ENCODE measurements around the gene CCHCR1. TPM values are rescaled to one million over a fixed set of nuclear protein-coding genes. Genes with fewer than 3 reads are reported as not detected.

Gene CCHCR1
- polyA plus RNA-seq, 1 donor from 2014 or later: 19.7 TPM

- Histone ChIP-seq H2AFZ (ENCODE audit: low read depth, low read length) (no peak overlapping the region), H3K4me2 (ENCODE audit: low read length) (no peak overlapping the region), H3K9me3 (ENCODE audit: low read length) (no peaks in the 10 kb centered on the region), H3F3A (ENCODE audit: insufficient read depth, low read length, poor library complexity, severe bottlenecking) (no peaks in the 10 kb centered on the region), H3K36me3 (ENCODE audit: insufficient read depth, low read length) (no peaks in the 10 kb centered on the region), H3K79me2 (replicated peaks; ENCODE audit: insufficient read depth, low read length) (no peaks in the 10 kb centered on the region), H4K20me1 (ENCODE audit: insufficient read depth) (no peaks in the 10 kb centered on the region), H3K4me3 (ENCODE audit: low read length) (no peak overlapping the region), H3K27ac (ENCODE audit: low read length) (no peak overlapping the region), H3K9me2 (ENCODE audit: insufficient read depth, low read length) (no peaks in the 10 kb centered on the region), H3K27me3 (ENCODE audit: insufficient read depth, low read depth, low read length) (peaks cover 6% of the 10 kb centered on the region), H3K9ac (ENCODE audit: low read length) (no peak overlapping the region)
- TF ChIP-seq CTCF (IDR thresholded peaks at IDR 0.05; ENCODE audit: poor library complexity, severe bottlenecking): no peak
- no peak for TF ChIP-seq RAD21 (conservative IDR thresholded peaks at IDR 0.05)
- TF ChIP-seq POLR2AphosphoS5 (IDR thresholded peaks at IDR 0.05): no peak
- TF ChIP-seq EP300 (conservative IDR thresholded peaks at IDR 0.05; ENCODE audit: poor library complexity, severe bottlenecking): no peak
- TF ChIP-seq TAF1 (IDR thresholded peaks at IDR 0.05; ENCODE audit: low read depth): no peak
- no peak for TF ChIP-seq MXI1 (conservative IDR thresholded peaks at IDR 0.05; ENCODE audit: poor library complexity, severe bottlenecking)
- no peak for TF ChIP-seq EZH2 (IDR thresholded peaks at IDR 0.05; ENCODE audit: borderline replicate concordance, insufficient read depth, low read length, poor library complexity, severe bottlenecking)
- TF ChIP-seq SMC3 (conservative IDR thresholded peaks at IDR 0.05; ENCODE audit: poor library complexity): no peak
- TF ChIP-seq REST (IDR thresholded peaks at IDR 0.05; ENCODE audit: borderline replicate concordance): no peak
Measured at GRCh38 chr6:31156641-31157040, 961 bp downstream of the CCHCR1 start.

- Histone ChIP-seq H3K4me3 (ENCODE audit: low read length) (no peak overlapping the region), H2AFZ (ENCODE audit: low read depth, low read length) (no peak overlapping the region), H3F3A (ENCODE audit: insufficient read depth, low read length, poor library complexity, severe bottlenecking) (no peaks in the 10 kb centered on the region), H3K27me3 (ENCODE audit: insufficient read depth, low read depth, low read length) (peaks cover 6% of the 10 kb centered on the region), H3K27ac (ENCODE audit: low read length) (no peak overlapping the region), H3K9me2 (ENCODE audit: insufficient read depth, low read length) (no peaks in the 10 kb centered on the region), H3K79me2 (replicated peaks; ENCODE audit: insufficient read depth, low read length) (no peaks in the 10 kb centered on the region), H3K36me3 (ENCODE audit: insufficient read depth, low read length) (no peaks in the 10 kb centered on the region), H3K9me3 (ENCODE audit: low read length) (no peaks in the 10 kb centered on the region), H3K9ac (ENCODE audit: low read length) (no peak overlapping the region), H3K4me2 (ENCODE audit: low read length) (no peak overlapping the region), H4K20me1 (ENCODE audit: insufficient read depth) (no peaks in the 10 kb centered on the region)
- no peak for TF ChIP-seq RAD21 (conservative IDR thresholded peaks at IDR 0.05)
- TF ChIP-seq EP300 (conservative IDR thresholded peaks at IDR 0.05; ENCODE audit: poor library complexity, severe bottlenecking): no peak
- TF ChIP-seq REST (IDR thresholded peaks at IDR 0.05; ENCODE audit: borderline replicate concordance): no peak
- no peak for TF ChIP-seq SMC3 (conservative IDR thresholded peaks at IDR 0.05; ENCODE audit: poor library complexity)
- TF ChIP-seq MXI1 (conservative IDR thresholded peaks at IDR 0.05; ENCODE audit: poor library complexity, severe bottlenecking): no peak
- no peak for TF ChIP-seq EZH2 (IDR thresholded peaks at IDR 0.05; ENCODE audit: borderline replicate concordance, insufficient read depth, low read length, poor library complexity, severe bottlenecking)
- no peak for TF ChIP-seq CTCF (IDR thresholded peaks at IDR 0.05; ENCODE audit: poor library complexity, severe bottlenecking)
- no peak for TF ChIP-seq TAF1 (IDR thresholded peaks at IDR 0.05; ENCODE audit: low read depth)
- no peak for TF ChIP-seq POLR2AphosphoS5 (IDR thresholded peaks at IDR 0.05)
Measured at GRCh38 chr6:31154436-31154835, 3.2 kb downstream of the CCHCR1 start.
